ENCODE data around the gene GSE1.
A peak's percentile ranks its signal among the peaks of the same experiment; 100 is the strongest.

GSE1 gene

DNA sequence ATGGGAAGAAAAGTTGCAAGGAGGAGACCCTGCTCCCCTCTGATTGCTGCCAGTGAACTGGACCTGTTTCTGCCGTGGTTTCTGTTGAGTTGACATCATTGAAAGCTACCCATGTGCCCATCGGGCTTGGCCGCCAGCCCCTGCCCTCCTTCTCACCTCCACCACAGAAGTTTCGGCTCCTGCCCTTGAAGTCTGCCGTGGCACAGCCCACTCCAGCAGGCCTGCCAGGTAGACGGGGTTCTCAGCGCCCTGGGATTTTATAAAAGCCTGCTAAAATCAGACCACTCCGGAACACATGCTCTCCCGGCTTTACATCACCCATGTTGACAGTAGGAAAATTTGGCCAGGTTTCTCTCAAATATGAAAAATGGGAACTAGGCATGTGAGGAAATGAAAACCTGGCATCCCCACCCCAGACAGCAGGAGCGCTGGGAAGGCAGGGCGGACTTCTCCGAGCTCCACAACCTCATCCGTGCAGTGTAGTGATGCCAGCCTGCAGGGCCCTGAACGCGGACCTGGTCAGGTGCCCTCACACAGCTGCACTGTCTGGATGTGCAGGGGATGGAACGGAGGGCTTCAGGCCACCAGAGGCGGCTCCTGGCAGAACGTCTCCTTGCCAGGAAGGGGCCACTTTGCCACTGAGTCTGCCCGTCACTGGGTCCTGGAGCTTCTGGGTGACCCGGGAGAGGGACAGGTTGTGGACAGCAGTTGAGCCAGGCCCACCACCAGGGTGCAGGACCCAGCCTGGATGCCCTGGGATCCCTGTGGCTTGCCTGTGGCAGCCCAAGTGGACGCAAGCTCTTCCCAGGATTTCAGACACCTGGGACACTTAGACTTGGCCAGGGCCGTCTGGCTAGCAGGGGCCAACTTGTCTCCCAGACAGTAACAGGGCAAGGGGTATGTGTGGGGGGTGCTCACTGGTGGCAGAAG, 6.9 kb upstream of the GSE1 start:
- Histone ChIP-seq H3K27me3 (ENCODE audit: control insufficient read depth, insufficient read depth, low read length) (no peaks in the 10 kb centered on the region), H3K9ac (ENCODE audit: low read length) (no peak overlapping the region), H3K36me3 (ENCODE audit: control insufficient read depth, insufficient read depth, low read length) (no peaks in the 10 kb centered on the region), H3K4me3 (ENCODE audit: low read length) (no peak overlapping the region), H3K4me1 (ENCODE audit: control insufficient read depth, insufficient read depth, low read length) (peaks cover 33% of the 10 kb centered on the region), H3K9me3 (ENCODE audit: control insufficient read depth, low read length) (no peaks in the 10 kb centered on the region)

DNA sequence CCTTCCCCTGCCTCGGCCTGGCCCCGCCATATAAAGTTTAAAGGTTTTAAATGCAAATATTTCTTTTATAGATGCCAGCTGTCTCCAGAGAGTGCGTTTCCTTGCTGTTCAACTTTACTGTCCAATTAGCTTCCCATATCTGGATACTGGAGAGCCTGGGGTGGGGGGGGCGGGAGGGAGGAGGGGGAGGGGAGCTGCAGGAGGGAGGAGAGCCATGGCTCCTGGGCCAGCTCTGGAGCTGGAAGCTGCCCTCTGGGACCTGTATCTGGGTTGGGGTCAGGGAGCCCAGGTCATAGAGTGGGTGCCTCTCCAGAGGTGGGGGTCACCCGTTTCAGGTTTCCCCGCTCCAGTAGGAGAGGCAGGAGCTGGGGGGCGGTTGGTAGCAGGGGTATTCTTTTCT, 6.2 kb upstream of the GSE1 start:
- no peak overlapping the region for H3K4me3 ChIP-seq (ENCODE audit: low read length)
- no peaks in the 10 kb centered on the region for H3K9me3 ChIP-seq (ENCODE audit: control insufficient read depth, low read length)
- no peak overlapping the region for H3K9ac ChIP-seq (ENCODE audit: low read length)
- peaks cover 33% of the 10 kb centered on the region for H3K4me1 ChIP-seq (ENCODE audit: control insufficient read depth, insufficient read depth, low read length)
- H3K36me3 ChIP-seq (ENCODE audit: control insufficient read depth, insufficient read depth, low read length) = no peaks in the 10 kb centered on the region
- no peaks in the 10 kb centered on the region for H3K27me3 ChIP-seq (ENCODE audit: control insufficient read depth, insufficient read depth, low read length)

DNA sequence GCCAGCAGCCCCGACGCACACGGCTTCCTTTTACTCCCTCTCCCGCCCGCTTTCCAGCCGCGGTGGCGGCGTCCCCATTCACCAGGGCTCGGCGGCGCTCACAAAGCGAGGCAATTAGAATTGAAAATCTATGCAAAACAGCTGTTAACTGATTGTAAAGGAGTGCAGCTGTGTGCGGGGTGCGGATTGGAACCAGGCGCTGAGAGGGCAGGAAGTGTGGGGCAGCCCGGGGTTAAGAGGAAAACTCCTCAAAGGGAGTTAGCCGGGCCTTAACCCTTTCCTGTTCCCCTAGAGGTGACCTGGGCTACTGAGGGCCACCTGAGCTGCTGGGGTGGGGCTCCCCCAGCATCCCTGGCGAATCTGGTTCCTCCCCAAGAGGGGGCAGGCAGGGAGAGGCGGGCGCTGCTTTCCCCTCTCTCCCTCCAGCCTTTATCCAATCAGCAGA, 5.8 kb upstream of the GSE1 start:
- Histone ChIP-seq H3K9ac (ENCODE audit: low read length) (no peak overlapping the region), H3K27me3 (ENCODE audit: control insufficient read depth, insufficient read depth, low read length) (no peaks in the 10 kb centered on the region), H3K4me3 (ENCODE audit: low read length) (no peak overlapping the region), H3K4me1 (ENCODE audit: control insufficient read depth, insufficient read depth, low read length) (peaks cover 35% of the 10 kb centered on the region), H3K9me3 (ENCODE audit: control insufficient read depth, low read length) (no peaks in the 10 kb centered on the region), H3K36me3 (ENCODE audit: control insufficient read depth, insufficient read depth, low read length) (no peaks in the 10 kb centered on the region)

DNA sequence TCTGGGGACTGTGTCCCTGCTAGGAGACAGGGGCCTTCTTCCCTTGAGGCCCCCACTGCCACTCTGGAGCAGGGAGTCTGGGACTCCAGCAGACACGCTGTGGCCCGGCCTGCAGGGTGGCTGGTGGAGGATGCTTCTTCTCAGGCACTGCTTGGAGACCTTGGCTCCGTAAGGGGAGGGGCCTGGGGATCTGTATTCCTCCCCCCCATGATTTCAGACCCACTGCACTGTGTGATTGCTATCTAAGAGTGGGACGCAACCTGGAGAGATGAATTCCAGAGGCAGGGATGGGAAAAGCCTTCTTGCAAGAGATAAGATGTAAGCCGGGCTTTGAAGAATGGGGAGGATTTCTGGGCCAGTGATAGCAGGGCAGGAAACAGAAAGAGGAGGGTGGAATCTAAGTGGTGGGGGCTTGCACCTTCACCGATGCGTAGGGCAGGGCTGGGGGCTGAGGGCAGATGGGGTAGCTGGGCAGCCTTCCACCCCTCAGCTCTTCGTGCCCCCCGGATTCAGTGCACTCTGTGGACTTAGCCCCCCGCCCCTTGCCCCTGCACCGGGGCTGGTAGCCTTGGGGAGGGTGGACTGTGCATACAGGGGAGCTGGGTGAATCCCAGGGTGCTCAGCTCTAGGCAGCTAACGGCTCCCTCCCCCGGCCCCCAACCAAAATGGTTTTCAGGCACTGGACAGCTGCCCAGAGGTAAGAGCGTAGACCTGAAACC, 5.2 kb upstream of the GSE1 start:
- no peaks in the 10 kb centered on the region for H3K27me3 ChIP-seq (ENCODE audit: control insufficient read depth, insufficient read depth, low read length)
- H3K4me1 ChIP-seq (ENCODE audit: control insufficient read depth, insufficient read depth, low read length) = peaks cover 40% of the 10 kb centered on the region
- H3K36me3 ChIP-seq (ENCODE audit: control insufficient read depth, insufficient read depth, low read length) = no peaks in the 10 kb centered on the region
- no peaks in the 10 kb centered on the region for H3K9me3 ChIP-seq (ENCODE audit: control insufficient read depth, low read length)
- no peak overlapping the region for H3K9ac ChIP-seq (ENCODE audit: low read length)
- no peak overlapping the region for H3K4me3 ChIP-seq (ENCODE audit: low read length)

DNA sequence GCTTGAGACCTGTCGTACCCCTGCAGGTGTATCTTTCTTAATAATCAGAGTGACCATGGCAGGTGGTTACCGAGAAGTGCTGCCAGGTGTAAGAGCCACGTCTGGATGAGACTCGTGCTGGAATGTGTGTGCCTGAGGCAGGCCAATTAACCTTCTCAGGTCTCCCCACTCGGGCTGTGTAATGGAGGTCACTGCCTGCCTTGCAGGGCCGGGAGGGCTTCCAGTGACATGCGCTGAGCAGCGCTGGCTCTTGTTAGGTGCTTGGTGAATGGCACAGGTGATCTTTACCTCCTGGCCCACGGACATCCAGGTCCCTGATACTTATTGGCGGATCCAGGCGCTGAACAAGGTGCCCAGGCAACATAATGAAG, 4.6 kb upstream of the GSE1 start:
- Histone ChIP-seq H3K9ac (ENCODE audit: low read length) (no peak overlapping the region), H3K36me3 (ENCODE audit: control insufficient read depth, insufficient read depth, low read length) (no peaks in the 10 kb centered on the region), H3K4me1 (ENCODE audit: control insufficient read depth, insufficient read depth, low read length) (peaks cover 40% of the 10 kb centered on the region), H3K27me3 (ENCODE audit: control insufficient read depth, insufficient read depth, low read length) (no peaks in the 10 kb centered on the region), H3K4me3 (ENCODE audit: low read length) (no peak overlapping the region), H3K9me3 (ENCODE audit: control insufficient read depth, low read length) (no peaks in the 10 kb centered on the region)

DNA sequence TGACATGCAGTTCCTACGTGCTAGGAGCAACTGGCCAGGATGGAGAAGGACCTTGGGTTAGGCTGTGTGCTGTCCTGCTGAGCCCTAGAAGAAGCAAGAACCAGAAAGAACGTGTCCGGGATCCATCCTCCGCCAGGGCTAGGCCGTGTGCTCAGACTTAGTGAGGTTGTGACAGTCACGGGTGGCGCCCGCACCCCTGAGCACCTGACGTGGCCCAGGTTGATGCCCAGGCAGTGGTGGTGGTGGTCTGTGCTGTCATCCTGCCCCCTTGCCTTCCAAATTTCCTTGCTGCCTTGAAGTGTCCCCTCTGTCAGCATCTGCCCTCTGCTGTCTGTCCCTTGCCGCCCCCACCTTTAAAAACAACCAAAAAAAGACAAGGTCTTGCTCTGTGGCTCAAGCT, 4.2 kb upstream of the GSE1 start:
- Histone ChIP-seq H3K9ac (ENCODE audit: low read length) (no peak overlapping the region), H3K9me3 (ENCODE audit: control insufficient read depth, low read length) (no peaks in the 10 kb centered on the region), H3K27me3 (ENCODE audit: control insufficient read depth, insufficient read depth, low read length) (no peaks in the 10 kb centered on the region), H3K4me3 (ENCODE audit: low read length) (no peak overlapping the region), H3K36me3 (ENCODE audit: control insufficient read depth, insufficient read depth, low read length) (no peaks in the 10 kb centered on the region), H3K4me1 (ENCODE audit: control insufficient read depth, insufficient read depth, low read length) (peaks cover 40% of the 10 kb centered on the region)

DNA sequence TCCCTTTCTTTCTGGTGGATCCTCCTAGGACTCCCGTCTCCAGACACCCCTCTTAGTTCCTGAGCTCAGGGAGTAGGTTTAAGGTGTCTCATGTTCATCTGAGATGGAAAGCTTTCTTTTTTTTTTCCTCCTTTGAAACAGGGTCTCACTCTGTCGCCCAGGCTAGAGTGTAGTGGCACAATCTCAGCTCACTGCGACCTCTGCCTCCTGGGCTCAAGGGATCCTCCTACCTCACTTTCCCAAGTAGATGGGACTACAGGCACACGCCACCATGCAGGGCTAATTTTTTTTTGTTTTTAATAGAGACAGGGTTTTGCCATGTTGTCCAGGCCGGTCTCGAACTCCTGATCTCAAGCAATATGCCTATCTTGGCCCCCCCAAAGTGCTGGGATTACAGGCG, 3.6 kb upstream of the GSE1 start:
- peaks cover 40% of the 10 kb centered on the region for H3K4me1 ChIP-seq (ENCODE audit: control insufficient read depth, insufficient read depth, low read length)

DNA sequence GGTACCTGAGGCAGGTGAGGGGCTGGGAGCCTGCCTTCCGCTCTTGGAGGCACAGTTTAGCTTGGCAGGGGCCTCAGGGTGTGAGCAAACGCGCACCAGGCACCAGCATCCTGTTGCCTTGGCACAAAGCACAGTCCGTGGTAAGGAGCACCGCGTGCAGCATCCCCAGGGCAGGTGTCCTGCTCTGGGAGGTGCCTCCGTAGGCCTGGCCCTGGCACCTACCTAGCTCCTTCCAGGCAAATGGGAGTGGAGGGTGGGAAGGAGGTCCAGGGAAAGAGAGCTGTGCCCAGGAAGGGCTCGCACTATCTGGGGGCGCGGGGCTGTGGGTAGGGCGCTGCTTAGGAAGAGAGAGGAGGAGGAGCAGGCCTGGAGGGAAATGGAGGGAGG, 3.1 kb upstream of the GSE1 start:
- Histone ChIP-seq H3K36me3 (ENCODE audit: control insufficient read depth, insufficient read depth, low read length) (no peaks in the 10 kb centered on the region), H3K4me3 (ENCODE audit: low read length) (no peak overlapping the region), H3K27me3 (ENCODE audit: control insufficient read depth, insufficient read depth, low read length) (no peaks in the 10 kb centered on the region), H3K9ac (ENCODE audit: low read length) (peak overlapping the region; percentile 34), H3K4me1 (ENCODE audit: control insufficient read depth, insufficient read depth, low read length) (peaks cover 40% of the 10 kb centered on the region), H3K9me3 (ENCODE audit: control insufficient read depth, low read length) (no peaks in the 10 kb centered on the region)

More for the DNA sequence above, 3.6 kb upstream of the GSE1 start:
- H3K4me3 ChIP-seq (ENCODE audit: low read length) = no peak overlapping the region
- H3K9me3 ChIP-seq (ENCODE audit: control insufficient read depth, low read length) = no peaks in the 10 kb centered on the region
- H3K9ac ChIP-seq (ENCODE audit: low read length) = no peak overlapping the region
- no peaks in the 10 kb centered on the region for H3K36me3 ChIP-seq (ENCODE audit: control insufficient read depth, insufficient read depth, low read length)
- no peaks in the 10 kb centered on the region for H3K27me3 ChIP-seq (ENCODE audit: control insufficient read depth, insufficient read depth, low read length)

DNA sequence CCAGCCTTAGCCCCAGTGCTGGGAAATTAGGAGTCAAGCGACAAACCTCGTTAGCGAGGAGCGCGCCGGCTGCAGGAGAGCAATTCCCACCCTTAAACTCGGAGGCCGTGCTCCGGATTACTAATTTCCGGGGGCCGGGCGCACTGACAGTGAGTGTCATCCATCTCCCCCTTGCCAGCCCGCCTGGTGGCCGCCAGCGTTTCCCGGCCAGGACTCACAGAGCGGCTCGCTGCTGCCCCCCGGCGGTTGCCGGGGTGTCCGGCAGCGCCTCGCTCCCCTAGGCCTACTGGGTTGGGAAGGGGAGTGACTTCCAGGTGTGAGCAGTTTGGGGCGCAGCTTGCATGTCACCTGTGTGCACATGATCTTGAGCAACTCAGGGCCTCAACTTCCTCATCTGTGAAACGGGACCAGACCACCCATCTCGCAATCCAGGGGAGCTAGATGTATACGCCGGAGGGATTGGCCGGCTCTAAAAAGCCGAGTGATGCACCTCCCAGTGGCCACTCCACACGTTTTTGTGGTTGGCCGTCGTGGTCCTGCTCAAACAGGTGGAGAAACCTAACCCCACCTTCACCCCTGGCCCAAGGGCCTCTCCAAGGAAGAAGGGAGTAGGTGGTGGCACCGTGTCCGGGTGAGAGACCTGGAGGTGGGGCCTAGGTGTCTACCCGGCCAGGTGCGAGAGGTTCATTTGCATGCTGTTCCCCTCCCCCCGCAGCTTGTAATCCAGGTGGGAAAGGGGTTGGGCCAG, 2.5 kb upstream of the GSE1 start:
- H3K27me3 ChIP-seq (ENCODE audit: control insufficient read depth, insufficient read depth, low read length) = no peaks in the 10 kb centered on the region
- H3K4me3 ChIP-seq (ENCODE audit: low read length) = no peak overlapping the region
- H3K4me1 ChIP-seq (ENCODE audit: control insufficient read depth, insufficient read depth, low read length) = peaks cover 45% of the 10 kb centered on the region
- peak overlapping the region; percentile 55 for H3K9ac ChIP-seq (ENCODE audit: low read length)
- no peaks in the 10 kb centered on the region for H3K9me3 ChIP-seq (ENCODE audit: control insufficient read depth, low read length)
- H3K36me3 ChIP-seq (ENCODE audit: control insufficient read depth, insufficient read depth, low read length) = no peaks in the 10 kb centered on the region

DNA sequence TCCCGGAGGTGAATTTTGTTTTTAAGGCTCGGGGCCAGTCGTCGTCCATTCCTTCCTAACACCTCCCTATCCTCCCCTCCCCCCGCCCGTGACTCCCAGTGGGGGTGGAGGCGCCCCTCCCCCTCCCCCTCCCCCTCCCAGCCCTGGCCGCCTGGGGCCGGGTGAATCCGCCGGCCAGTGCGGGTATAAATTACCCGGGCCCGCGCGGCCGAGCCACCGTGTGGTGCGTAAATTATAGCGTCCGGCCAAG, 2.0 kb upstream of the GSE1 start:
- H3K36me3 ChIP-seq (ENCODE audit: control insufficient read depth, insufficient read depth, low read length) = no peaks in the 10 kb centered on the region
- H3K9ac ChIP-seq (ENCODE audit: low read length) = peak overlapping the region; percentile 55
- H3K27me3 ChIP-seq (ENCODE audit: control insufficient read depth, insufficient read depth, low read length) = no peaks in the 10 kb centered on the region
- H3K4me1 ChIP-seq (ENCODE audit: control insufficient read depth, insufficient read depth, low read length) = peaks cover 45% of the 10 kb centered on the region
- H3K4me3 ChIP-seq (ENCODE audit: low read length) = no peak overlapping the region
- H3K9me3 ChIP-seq (ENCODE audit: control insufficient read depth, low read length) = no peaks in the 10 kb centered on the region

DNA sequence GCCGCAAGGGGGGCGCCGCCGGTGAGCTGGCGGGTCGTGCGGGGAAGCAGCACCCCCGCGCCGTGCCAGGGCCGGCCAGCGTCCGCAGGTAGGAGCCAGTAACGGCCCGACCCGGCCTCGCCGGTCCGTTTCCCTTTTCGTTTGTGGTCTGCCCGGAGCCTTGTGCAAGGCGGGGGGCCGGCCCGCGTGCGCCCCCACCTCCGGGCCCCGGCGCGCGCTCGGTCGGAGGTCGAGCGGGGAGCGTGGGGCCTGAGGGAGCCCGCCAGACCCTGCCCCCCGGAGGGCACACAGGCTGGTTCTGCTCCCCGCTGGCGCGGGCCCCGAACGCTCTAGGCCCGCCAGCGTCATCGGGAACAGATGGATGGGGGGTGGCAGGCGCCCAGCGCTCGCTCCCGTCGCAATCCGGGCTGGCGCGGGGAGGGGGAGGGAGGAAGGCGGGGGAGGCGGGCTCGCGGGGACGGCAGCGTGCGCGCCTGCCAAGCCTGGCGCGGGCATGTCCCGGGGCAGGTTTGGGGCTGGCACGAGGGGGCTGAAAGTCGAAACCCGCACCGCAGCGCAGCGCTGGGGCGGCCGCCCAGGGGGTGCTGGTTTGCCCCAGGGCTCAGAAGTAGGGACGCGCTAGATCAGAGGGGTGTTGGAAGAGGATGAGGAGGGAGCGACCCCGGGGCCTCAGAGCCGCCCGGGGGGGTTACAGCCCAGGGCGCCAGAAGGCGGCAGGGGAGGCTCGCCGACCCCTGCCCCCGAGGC, 1.5 kb upstream of the GSE1 start:
- H3K4me1 ChIP-seq (ENCODE audit: control insufficient read depth, insufficient read depth, low read length) = peaks cover 45% of the 10 kb centered on the region
- no peaks in the 10 kb centered on the region for H3K36me3 ChIP-seq (ENCODE audit: control insufficient read depth, insufficient read depth, low read length)
- no peaks in the 10 kb centered on the region for H3K9me3 ChIP-seq (ENCODE audit: control insufficient read depth, low read length)
- peak overlapping the region; percentile 55 for H3K9ac ChIP-seq (ENCODE audit: low read length)
- no peaks in the 10 kb centered on the region for H3K27me3 ChIP-seq (ENCODE audit: control insufficient read depth, insufficient read depth, low read length)
- H3K4me3 ChIP-seq (ENCODE audit: low read length) = no peak overlapping the region
